Glomerular visceral epithelial cell (primary cell): Measurements from ENCODE around the gene SYP.
A peak's percentile ranks its signal among the peaks of the same experiment; 100 is the strongest.
"Not testable (repeated sequence)": the region's sequence is repeated elsewhere in the genome, so short reads cannot be mapped to it uniquely, and the experiment has no call there.

Source experiments
- DNase-seq: peaks from one replicate; pipeline ENCODE4 v3.0.0-alpha.2; 2016; ENCODE audit errors: extremely low spot score

Gene SYP

DNA sequence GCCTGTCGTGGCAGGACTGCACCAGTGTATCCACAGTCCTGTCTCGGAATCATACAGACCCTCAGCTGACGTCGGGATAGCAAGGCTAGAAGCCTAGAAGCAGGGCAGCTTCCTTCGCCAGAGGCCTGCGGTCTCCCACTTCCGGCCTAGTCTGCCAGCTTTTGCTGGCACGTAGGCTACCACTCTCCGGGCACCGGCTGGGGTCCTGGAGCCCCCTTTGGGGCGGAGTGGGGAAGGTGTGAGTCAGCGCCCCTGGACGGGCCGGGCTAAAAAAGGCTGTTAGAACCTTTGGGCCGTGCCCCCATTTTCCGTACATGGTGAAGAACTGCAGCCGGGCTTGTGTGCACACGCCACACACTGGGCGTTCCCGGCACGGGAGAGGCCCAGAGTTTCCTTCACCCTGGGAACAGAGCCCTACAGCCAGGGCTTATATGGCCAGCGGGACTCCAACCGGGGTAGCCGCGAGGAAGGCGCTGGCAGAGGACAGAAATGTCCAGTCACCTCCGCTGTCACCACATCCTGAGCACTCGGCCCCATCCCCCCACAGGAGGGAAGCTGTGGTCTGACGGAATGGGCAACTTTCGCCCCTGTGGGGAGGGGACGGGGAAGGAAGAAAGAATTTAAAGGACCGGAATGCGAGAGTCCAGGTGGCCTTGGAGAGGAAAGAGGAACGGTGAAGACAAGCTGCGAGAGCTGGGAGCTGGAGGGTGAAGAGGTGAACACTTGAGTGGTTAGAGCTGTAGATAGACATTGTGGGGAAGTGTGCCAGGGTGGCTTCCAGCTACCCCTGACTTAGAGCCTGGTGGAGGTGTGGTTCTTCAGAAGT lies 32.9 kb downstream of the SYP start:
- DNase-seq, result peak; percentile 91

DNA sequence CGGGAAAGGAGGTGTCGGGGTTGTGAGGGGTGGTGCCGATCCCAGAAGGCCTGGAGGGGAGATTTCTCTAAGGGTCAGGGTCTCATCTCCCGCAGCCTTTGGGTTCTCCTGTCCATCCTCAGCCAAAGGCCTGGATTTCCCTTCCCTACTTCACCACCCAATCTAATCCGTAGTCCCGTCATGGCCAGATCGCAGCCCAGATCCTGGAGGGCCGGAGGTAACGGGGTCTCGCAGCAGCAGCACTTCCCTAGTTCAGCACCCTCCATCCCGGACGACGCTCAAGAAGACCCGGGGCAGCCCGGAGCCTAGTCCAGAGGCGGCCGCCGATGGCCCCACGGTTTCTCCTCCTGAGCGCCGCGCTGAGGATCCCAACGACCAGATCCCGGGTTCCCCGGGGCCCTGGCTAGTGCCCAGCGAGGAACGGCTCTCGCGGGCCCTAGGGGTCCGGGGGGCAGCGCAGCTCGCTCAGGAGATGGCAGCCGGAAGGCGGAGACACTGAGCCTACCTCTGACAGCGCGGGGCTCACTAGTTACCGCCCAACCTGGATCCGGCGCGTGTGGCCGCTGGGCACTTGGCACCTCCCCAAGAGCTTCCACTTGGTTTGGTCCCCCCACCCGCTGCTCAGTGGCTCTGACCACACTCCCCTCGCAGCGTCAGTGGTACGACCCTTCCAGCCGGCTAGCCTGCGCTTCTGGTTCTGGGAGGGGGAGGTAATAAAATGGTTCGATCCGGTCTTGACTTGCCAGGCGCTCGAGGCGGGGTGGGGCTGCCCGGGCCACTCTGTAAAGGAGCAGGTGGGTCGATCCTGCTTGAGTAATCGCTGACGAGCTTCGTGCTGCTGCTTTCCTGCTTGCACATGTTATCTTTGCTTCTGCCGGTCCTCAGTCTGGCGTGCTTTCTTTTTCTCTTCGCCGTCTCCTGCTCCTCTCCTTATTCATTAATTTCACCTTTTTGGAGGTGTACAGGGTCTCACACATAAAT lies 33.8 kb downstream of the SYP start:
- peak; percentile 81 for DNase-seq

DNA sequence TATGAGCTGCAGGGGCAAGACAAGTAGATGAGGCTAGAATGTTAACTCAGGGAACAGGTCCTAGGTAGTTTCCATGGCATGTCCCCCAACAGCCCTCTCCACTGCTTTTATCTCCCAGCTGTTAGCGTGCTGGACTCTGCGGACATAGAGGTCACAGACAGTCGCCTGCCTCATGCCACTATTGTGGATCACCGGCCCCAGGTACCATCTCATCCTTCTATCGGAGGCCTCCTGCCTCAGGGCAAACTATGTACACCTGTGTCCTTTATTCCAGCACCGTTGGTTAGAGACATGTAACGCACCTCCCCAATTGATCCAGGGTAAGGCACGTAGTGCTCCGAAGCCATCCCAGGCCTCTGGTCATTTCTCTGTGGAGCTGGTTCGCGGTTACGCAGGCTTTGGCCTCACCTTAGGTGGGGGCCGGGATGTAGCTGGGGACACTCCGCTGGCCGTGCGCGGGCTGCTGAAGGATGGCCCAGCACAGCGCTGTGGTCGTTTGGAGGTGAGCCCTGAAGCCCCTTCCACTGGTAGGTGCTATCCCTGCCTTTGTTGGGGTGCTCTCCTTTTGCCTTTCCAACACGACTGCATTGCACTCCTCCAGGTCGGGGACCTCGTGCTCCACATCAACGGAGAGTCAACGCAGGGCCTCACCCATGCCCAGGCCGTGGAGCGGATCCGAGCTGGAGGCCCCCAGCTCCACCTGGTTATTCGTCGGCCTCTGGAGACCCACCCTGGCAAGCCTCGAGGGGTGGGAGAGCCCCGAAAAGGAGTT lies 35.2 kb downstream of the SYP start:
- no peak for DNase-seq

DNA sequence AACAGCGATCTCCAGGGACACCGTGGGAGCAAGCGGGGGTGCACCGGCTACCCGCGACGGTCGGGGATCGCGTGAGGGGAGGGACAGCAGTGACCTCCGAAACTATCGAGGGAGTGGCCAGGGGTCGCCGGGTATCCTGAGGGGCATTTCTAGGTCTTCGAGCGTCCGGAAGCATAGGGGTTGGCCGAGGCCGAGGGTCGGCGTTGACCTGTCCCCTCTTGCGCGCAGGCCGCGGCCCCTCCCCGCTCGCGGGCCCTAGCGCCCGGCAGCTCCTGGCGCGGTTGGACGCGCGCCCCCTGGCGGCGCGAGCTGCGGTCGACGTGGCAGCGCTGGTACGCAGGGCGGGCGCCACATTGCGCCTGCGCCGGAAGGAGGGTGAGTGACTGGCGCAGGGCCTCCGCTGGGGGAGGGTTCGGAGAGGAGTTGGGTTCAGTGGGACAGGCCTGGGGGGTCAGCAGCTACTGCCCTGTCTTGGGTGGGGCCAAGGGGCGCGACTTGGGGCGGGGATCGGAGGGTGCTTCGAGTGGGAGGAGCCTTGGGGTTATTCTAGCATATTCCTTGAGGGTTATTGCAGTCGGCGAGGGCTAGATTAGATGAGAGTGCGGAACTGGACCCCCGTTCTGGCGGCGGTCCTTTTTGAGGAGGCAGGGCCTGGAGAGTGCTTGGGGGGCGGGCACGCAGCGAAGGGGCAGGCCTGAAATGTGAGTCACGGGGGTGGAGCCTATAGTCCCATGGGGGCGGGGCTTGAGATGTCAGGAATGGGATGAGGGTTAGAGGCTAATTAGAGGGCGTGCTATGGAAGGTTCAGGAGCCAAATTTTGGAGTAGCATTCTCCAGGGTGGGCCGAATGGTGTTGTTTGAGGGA lies 36.2 kb downstream of the SYP start:
- DNase-seq, result peak; percentile 82

DNA sequence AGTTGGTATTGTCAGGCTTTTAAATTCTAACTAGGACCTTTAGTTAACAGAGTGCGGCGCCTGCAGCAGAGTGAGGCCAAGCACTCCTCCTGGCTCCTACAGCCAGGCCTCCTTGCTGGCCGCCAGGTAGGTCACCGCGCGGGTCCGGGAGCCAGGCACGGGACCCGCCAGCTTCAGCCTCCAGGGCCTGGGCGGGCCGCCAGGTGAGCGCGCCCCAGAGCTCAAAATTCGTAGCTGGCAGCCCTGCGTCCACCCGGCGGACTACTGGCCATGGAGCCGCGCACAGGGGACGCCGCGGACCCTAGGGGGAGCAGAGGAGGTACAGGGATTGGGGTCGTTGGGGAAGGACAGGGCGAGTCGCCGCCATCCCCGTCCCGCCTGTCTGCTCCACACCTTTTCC lies 37.4 kb downstream of the SYP start, which contains the start of gene MAGIX:
Gene MAGIX (plus strand): TSS at position 139 of the 400 bp plus-strand sequence. CDS start 132 bp downstream, at position 271.
- no peak for DNase-seq

DNA sequence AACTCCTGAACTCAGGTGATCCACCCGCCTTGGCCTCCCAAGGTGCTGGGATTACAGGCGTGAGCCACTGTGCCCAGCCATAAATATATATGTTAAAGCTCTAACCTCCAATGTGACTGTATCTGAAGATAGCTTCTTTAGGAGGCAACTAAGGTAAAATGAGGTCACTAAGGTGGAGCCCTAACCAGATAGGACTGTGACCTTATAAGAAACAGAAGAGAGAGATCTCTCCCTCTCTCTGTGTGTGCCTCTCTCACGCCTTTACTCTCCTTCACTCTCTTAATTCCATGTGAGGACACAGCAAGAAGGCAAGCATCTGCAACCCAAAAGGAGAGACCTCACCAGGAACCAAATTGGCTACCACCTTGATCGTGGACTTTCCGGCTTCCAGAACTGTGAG lies 38.4 kb downstream of the SYP start:
- no peak for DNase-seq

DNA sequence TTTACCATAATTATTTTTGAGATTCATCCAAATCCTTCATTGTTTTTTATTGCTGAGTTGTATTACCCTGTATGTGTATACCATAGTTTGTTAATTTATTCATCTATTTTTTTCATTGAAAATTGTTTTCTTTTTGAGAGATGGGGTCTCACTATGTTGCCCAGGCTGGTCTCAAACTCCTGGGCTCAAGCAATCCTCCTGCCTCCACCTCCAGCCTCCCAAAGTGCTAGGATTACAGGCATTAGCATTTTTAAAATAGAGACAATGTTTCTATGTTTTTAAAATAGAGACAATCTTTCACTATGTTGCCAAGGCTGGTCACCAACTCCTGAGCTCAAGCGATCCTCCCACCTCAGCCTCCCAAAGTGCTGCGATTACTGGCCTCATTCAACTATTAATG lies 39.1 kb downstream of the SYP start:
- no peak for DNase-seq

DNA sequence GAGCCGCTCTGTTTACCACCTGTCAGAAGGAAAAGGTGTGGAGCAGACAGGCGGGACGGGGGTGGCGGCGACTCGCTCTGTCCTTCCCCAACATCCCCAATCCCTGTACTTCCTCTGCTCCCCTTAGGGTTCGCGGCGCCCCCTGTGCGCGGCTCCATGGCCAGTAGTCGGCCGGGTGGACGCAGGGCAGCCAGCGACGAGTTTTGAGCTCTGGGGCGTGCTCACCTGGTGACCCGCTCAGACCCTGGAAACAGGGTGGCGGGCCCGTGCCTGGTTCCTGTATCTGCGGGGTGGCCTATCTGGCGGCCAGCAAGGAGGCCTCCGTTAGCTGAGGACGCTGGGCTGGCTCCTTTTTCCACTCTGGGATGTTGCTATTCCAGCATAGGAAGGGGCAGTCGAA lies 42.8 kb downstream of the SYP start:
- DNase-seq, result no peak

DNA sequence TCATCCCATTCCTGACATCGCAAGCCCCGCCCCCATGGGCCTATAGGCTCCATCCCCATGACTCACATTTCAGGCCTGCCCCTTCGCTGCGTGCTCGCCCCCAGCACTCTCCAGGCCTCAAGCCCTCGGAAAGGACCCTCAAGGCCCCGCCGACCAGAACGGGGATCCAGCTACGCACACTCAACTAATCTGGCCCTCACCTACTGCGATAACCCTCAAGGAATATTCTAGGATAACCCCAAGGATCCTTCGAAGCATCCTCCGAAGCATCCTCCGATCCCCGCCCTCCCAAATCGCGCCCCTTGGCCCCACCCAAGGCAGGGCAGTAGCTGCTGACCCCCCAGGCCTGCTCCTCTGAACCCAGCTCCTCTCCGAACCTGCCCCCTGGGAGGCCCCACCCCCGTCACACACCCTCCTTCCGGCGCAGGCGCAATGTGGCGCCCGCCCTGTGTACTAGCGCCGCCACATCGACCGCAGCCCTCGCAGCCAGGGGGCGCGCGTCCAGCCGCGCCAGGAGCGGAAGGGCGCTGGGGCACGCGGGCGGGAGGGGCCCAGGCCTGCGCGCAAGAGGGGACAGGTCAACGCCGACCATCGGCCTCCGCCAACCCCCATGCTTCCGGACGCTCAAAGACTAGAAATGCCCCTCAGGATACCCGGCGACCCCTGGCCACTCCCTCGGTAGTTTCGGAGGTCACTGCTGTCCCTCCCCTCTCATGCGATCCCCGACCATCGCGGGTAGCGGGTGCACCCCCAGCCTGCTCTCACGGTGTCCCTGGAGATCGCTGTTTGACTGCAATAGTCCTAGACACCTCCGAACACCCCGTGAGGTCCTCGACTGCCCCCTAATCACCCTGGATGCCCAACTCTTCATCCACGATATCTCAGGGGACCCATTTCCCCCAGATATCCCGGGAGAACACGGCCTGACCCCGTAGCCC lies 43.8 kb downstream of the SYP start:
- DNase-seq, result peak; percentile 84

DNA sequence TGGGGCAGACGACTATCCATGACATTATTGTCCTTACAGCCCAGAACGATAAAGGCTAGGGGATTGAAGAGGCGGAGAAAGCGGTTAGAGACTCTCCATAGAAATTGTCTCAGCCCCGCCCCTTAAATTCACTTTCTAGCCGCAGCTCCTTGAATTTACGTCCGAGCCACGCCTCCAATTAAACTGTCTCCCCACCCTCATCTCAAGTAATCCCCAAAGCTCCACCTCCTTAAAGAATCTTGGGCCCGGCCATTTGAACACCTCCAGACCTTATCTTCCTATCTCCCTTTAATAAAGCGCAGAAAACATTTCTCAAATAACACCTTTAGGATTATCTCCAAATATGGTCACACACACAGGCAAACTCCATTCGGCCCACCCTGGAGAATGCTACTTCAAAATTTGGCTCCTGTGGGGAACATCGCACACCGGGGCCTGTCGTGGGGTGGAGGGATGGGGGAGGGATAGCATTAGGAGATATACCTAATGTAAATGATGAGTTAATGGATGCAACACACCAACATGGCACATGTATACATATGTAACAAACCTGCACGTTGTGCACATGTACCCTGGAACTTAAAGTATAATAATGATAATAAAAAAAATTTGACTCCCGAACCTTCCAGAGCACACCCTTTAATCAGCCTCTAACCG lies 44.6 kb downstream of the SYP start:
- peak; percentile 67 for DNase-seq

DNA sequence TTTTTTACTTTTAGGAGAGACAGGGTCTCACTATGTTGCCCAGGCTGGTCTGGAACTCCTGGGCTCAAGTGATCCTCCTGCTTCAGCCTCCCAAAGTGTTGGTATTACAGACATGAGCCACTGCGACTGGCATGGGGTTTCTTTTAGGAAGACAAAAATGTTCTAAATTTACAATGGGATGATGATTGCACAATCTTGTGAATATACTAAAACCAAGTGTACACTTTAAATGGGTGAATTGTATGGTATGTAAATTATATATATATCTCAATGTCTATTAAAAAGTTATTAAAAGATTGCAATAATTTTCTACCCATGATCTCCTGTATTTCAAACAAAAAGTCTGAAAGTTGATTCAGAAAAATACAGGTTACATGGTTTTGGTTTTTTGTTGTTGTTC lies 46.5 kb downstream of the SYP start:
- no peak for DNase-seq

DNA sequence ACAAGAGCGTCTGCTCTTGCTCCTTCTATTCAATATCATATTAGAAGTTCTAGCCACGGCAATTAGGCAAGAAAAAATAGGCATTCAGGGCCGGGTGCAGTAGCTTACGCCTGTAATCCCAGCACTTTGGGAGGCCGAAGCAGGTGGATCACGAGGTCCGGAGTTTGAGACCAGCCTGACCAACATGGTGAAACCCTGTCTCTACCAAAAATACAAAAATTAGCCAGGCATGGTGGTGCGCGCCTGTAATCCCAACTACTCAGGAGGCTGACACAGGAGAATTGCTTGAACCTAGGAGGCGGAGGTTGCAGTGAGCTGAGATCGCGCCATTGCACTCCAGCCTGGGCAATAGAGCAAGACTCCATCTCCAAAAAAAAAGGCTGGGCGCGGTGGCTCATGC lies 50.7 kb downstream of the SYP start:
- DNase-seq, result not testable (repeated sequence)

DNA sequence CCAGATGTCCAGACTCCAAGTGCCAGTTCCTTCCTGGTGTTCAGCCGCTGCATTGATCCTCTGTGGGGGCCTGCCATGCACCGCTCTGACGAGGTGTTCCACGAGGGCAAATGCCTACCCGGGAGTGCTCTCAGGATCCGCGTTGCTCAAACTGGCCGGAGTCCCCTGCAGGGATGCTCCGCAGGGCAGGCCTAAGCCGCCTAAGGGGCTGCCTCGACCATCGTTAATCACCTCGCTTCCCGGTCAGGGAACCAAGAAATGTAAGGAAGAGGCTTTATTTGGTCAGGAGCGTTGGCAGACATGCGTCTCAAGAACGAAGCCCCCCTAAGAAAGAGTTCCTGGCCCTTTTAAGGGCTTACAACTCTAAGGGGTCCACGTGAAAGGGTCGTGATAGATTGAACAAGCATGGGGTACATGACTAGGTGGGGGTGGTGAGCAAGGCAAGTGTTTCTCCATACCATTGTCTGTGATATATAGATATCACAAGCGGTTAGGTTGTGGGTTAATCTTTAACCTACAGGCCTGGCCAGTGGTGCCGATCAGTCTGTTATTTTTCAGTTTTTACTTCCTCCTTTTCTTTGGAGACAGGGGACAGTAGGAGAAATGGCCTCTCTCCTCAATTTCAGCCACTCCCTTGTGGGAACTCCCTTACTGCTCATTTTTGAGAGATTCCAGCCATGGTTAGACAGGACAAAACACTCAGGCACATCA lies 51.4 kb downstream of the SYP start:
- DNase-seq, result peak; percentile 53

DNA sequence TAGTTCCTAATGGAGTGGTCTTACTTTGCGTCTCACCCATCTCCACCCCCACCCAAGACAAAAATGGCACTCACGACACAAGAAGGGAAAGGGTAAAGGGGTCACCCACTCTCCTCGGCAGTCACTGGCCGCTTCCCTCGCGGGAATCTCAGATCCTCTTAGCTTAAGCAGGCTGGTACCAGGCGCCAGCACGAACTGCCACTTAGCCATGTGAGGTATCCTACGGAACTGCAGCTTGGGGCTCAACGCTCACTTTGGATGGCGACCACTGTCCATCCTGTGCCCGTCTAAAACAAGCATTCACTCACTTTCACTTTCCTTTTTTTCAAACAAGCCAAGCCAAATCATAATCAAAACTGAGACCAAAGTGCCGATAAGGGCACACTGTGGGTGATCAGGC lies 52.1 kb downstream of the SYP start:
- no peak for DNase-seq

DNA sequence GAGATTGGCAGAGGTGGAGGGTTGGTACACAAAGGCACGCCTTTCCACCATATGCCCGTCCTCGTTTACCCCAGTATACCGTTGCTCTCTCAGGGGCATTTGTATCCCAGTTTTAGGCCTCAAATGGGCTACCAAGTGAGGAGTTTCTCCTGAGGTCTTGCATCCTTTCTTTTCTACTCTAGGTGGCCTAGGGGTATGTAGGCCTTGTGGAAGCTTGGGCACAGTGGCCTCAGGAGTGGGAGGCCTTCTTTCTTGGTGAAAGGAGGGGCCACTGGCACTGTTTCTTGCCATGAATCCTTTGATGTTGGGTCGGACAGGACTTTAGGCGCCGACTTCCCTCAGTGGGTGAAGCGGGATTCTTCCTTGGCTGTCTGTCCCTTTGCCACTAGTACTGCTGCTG lies 52.7 kb downstream of the SYP start:
- no peak for DNase-seq

DNA sequence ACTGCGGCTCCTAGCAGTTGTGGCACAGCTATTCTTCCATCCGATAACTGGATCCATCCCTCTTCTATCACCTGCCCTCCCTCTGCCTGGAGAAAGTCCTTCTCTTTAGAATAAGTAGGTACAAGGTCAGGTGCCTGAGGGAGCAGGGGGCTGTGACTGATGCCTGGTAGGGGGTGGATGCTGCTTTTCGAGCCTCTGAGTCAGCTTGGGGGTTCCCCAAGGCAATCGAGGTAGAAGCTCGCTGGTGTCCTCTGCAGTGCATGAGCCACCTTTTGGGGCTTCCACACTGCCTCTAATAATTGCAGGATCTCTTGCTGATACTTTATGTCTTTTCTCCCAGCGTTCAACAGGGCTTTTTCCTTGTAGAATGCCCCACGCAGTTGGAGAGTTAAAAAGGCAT lies 56.8 kb downstream of the SYP start:
- DNase-seq, result not testable (repeated sequence)

DNA sequence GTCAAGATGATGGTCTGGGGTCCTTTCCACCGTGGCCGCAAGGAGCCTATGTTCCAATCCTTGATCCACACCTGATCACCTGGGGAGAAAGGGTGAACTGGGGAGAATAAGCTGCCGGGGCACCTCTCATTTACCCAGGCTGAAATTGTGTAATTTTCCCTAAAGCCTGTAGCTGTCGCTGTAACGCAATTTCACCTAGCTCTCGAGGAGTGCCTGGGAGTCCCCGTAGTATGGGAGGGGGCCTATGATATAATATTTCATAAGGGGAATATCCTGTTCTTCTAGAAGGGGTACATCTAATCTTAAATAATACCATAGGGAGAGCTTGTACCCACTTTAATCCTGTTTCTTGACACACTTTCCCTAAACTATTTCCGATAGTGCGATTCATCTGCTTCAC lies 57.7 kb downstream of the SYP start:
- not testable (repeated sequence) for DNase-seq

DNA sequence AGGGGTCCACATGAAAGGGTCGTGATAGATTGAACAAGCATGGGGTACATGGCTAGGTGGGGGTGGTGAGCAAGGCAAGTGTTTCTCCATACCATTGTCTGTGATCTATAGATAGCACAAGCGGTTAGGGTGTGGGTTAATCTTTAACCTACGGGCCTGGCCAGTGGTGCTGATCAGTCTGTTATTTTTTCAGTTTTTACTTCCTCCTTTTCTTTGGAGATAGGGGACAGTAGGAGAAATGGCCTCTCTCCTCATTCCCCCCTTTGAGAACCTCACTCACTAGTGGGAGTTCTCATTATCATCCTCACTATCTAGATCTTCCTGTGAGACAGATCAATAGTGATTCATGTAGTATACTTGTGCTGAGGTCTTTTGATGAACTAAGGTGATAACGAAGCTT lies 60.3 kb downstream of the SYP start:
- peak; percentile 45 for DNase-seq
